WTC11 (cell line): ENCODE measurements around the gene STPG4.

Experiments
- CREB1 ChIP-seq: sonication (generic); formaldehyde crosslinking; IDR thresholded peaks from 2 replicates; pipeline ENCODE4 v1.8.0; 2023; ENCODE audit warnings: mild to moderate bottlenecking, missing genetic modification reagents
- JUN ChIP-seq: sonication (generic); formaldehyde crosslinking; IDR thresholded peaks from 2 replicates; pipeline ENCODE4 v1.8.0; 2023; ENCODE audit warnings: mild to moderate bottlenecking, missing genetic modification reagents
- NR1H2 ChIP-seq: sonication (generic); formaldehyde crosslinking; IDR thresholded peaks from 2 replicates; pipeline ENCODE4 v1.9.0; 2021; ENCODE audit warnings: mild to moderate bottlenecking, moderate library complexity, missing genetic modification reagents
- RELA ChIP-seq: sonication (generic); formaldehyde crosslinking; IDR thresholded peaks from 2 replicates; pipeline ENCODE4 v1.8.1; 2022; ENCODE audit warnings: missing genetic modification reagents, mild to moderate bottlenecking, borderline replicate concordance
- TCF7 ChIP-seq: sonication (generic); formaldehyde crosslinking; IDR thresholded peaks from 2 replicates; pipeline ENCODE4 v1.8.0; 2022; ENCODE audit warnings: mild to moderate bottlenecking, low read depth, missing genetic modification reagents, moderate library complexity
- ZNF263 ChIP-seq: sonication (generic); formaldehyde crosslinking; IDR thresholded peaks from 2 replicates; pipeline ENCODE4 v1.8.1; 2022; ENCODE audit warnings: low read depth, mild to moderate bottlenecking, moderate library complexity, missing genetic modification reagents
- TF ChIP-seq, protein P1 (sequence below): fragments of 200-600 bp; IDR thresholded peaks from 2 replicates; pipeline ENCODE4 v1.8.0; 2022; ENCODE audit warnings: antibody characterized with exemption
- TF ChIP-seq, protein P2 (sequence below): sonication (generic); formaldehyde crosslinking; IDR thresholded peaks from 2 replicates; pipeline ENCODE4 v1.8.1; 2023; ENCODE audit warnings: mild to moderate bottlenecking, missing genetic modification reagents, moderate library complexity

DNA sequence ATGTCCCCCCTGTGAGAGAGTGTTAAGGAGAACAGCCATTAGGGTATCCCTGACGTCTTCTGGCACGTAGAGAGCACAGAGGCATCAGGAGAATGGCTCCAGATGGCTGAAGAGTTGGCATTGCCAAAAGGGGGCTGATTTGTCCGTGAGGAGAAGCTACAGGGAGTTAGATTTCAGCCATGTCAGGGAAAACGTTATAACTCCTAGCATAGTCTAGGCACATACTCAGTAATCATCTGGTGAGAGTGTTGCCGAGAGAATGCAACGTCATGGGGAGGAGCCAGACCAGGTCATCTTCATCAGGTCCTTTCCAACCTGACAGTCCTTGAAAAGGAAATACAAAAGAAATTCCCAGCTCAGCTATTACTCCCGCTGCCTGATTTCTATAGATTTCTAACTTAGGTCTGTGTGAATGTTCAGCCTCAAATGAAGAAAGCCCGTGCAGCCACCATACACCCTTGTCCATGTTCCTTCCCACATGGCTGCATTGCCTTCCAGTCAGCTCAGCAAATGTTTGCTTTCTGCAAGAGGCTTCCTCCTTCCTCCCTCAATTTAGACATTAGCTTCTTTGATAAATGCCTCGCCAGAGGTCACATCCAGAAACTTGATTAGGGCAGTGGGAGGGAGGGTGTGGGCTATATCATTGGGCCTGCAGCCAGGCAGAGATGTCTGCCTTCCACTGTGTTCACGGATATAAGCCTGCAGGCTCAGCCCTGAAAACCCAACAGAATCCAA lies 93.0 kb downstream of the STPG4 start:
- TF ChIP-seq RELA (CRISPR knock-in tag) (no peak), ZNF263 (no peak), TCF7 (CRISPR knock-in tag) (no peak), NR1H2 (CRISPR knock-in tag) (no peak), CREB1 (CRISPR knock-in tag) (no peak), JUN (CRISPR knock-in tag) (no peak)
- TF ChIP-seq, protein P1, sequence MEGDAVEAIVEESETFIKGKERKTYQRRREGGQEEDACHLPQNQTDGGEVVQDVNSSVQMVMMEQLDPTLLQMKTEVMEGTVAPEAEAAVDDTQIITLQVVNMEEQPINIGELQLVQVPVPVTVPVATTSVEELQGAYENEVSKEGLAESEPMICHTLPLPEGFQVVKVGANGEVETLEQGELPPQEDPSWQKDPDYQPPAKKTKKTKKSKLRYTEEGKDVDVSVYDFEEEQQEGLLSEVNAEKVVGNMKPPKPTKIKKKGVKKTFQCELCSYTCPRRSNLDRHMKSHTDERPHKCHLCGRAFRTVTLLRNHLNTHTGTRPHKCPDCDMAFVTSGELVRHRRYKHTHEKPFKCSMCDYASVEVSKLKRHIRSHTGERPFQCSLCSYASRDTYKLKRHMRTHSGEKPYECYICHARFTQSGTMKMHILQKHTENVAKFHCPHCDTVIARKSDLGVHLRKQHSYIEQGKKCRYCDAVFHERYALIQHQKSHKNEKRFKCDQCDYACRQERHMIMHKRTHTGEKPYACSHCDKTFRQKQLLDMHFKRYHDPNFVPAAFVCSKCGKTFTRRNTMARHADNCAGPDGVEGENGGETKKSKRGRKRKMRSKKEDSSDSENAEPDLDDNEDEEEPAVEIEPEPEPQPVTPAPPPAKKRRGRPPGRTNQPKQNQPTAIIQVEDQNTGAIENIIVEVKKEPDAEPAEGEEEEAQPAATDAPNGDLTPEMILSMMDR = no peak
- TF ChIP-seq, protein P2, sequence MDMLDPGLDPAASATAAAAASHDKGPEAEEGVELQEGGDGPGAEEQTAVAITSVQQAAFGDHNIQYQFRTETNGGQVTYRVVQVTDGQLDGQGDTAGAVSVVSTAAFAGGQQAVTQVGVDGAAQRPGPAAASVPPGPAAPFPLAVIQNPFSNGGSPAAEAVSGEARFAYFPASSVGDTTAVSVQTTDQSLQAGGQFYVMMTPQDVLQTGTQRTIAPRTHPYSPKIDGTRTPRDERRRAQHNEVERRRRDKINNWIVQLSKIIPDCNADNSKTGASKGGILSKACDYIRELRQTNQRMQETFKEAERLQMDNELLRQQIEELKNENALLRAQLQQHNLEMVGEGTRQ (CRISPR knock-in tag) = no peak
